Astrocyte of the cerebellum (primary cell): Measurements from ENCODE around the gene NOL12.
A peak's percentile ranks its signal among the peaks of the same experiment; 100 is the strongest.
"Not testable (repeated sequence)": the region's sequence is repeated elsewhere in the genome, so short reads cannot be mapped to it uniquely, and the experiment has no call there.

Source experiments
- DNase-seq: peaks from one replicate; pipeline ENCODE4 v3.0.0-alpha.2; 2011; ENCODE audit warnings: low read depth
- H3K4me3 ChIP-seq: 2 replicates; pipeline ENCODE4 v1.5.1; 2011; ENCODE audit warnings: mild to moderate bottlenecking, low read depth, low read length, moderate library complexity
- CTCF ChIP-seq: IDR thresholded peaks from 2 replicates; pipeline ENCODE4 v1.5.1; 2012; ENCODE audit warnings: low read length, low read depth, moderate library complexity, mild to moderate bottlenecking; ENCODE audit errors: missing control alignments
- in situ Hi-C: cut with HindIII; loops from 2 replicates; pipeline ENCODE4 v1.10.0; 2017; ENCODE audit warnings: low sequenced_read_pairs

The NOL12 gene

DNA sequence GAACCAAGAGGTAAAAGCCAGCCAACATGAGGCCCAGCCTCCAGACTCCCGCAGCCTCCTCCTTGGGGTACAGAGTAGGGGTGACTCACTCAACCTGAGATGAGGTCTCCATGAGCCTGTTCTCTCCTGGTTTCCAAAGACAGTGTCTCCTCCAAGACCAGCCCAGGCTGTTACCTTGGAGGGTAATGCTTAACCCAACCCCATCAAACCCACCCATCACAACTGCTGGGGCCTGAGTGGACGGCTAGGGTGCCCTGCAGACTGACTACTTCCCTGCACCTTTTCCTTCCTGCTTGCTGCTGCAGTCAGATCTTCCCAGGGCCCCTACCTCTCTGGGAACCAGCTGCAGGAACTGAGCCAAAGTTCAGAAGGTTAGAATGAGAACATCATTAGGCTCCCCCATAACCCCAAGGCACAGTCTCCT, 5.1 kb upstream of the NOL12 start:
- in situ Hi-C loops = no loop called here
- DNase-seq = no peak
- no peak overlapping the region for H3K4me3 ChIP-seq
- TF ChIP-seq CTCF = no peak

GRCh38 chr22:37681556-37682049, 4.5 kb upstream of the NOL12 start:
- DNase-seq = peak; percentile 63
- H3K4me3 ChIP-seq = no peak overlapping the region
- TF ChIP-seq CTCF = peak; percentile 90
- in situ Hi-C loops = no loop called here

DNA sequence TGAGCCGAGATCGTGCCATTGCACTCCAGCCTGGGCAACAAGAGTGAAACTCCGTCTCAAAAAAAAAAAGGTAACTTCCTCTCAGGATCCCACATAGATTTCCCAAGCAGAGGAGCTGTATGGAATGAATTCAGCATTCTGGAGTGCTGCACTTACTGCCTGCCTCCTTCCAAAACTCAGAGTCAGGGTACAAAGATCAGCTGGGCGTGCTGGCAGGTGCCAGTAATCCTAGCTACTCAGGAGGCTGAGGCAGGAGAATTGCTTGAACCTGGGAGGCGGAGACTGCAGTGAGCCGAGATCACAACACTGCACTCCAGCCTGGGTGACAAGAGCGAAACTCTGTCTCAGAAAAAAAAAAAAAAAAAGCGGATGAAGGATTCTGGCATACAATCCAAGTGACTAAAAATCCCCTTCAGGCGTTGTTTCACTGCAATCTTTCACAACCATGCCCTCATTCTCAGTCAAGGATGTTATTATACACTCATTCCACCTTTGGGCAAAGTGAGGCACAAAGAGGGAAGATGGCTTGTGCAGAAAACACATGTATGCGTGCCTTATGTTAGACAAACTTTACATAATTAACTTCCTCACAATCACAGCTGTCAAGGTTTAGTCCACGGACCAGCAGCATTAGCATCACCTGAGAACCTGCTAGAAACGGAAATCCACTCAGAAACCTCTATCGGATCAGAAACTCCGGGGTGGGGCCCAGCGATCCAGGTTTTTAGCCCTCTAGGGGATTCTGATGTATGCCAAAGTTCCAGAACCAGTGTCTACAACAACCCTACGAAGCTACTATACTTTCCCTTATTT, 1.1 kb upstream of the NOL12 start:
- no peak for TF ChIP-seq CTCF
- in situ Hi-C loops = no loop called here
- H3K4me3 ChIP-seq = no peak overlapping the region
- no peak for DNase-seq

GRCh38 chr22:37690407-37690806, 4.3 kb downstream of the NOL12 start:
- no peak for DNase-seq
- no peak for TF ChIP-seq CTCF
- in situ Hi-C loops = no loop called here
- no peak overlapping the region for H3K4me3 ChIP-seq

DNA sequence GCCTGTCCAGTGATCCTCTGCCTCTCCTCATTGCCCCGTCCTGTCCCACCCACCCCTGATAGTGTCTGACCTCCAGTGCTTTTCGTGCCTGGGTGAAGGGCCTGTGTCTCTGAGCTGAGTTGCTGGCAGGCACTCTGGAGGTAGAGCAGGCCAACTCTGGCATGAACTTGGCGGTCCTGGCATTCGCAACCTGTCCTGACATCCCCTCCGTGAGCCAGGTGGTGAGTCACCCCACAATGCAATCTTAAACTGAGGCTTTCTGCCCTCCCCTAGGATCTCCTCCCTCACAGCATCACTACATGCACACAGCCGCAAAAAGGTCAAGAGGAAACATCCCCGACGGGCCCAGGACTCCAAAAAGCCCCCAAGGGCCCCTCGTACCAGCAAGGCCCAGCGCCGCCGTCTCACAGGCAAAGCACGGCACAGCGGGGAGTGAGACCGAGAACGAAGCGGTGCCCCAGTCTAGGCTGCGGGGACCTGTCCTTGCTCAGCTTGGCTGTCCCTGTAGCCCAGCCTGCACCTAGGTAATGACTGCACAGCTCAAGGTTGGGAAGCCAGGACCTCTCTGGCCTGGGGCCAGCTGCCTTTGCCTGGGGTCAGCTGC, 4.9 kb downstream of the NOL12 start:
- no peak overlapping the region for H3K4me3 ChIP-seq
- in situ Hi-C loops = no loop called here
- no peak for DNase-seq
- no peak for TF ChIP-seq CTCF

DNA sequence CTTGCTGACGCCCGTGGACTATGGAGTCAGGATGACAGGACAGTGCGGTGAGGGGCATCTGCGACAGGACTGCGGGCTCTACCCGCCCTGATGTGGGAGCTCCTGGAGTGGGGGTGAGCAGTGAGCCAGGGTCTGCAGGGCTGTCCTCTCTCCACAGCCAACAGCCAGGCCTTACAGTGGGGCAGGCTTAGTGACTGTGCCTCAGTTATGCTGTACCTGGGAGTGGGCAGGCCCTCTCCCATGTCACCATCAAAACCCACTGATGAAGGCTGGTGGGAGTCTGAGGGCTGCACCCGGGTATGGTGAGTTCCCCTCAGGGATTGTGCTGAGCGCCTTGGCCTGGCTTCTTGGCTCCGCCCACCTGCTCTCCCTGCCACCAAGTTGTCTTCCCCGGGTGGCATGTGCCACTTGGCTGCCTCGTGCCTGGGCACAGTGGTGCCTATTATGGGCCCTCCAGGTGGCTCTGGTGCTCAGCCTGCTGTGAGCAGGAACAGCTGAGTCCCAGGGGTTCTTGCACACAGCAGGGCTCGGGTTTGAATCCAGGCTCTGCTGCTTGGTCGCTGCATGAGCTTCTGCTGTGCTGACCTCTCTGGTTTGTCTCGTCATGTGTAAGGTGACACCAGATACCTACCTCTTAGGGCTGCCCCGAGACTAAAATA, 6.6 kb downstream of the NOL12 start:
- in situ Hi-C loops = no loop called here
- H3K4me3 ChIP-seq = no peak overlapping the region
- DNase-seq = no peak
- TF ChIP-seq CTCF = no peak

DNA sequence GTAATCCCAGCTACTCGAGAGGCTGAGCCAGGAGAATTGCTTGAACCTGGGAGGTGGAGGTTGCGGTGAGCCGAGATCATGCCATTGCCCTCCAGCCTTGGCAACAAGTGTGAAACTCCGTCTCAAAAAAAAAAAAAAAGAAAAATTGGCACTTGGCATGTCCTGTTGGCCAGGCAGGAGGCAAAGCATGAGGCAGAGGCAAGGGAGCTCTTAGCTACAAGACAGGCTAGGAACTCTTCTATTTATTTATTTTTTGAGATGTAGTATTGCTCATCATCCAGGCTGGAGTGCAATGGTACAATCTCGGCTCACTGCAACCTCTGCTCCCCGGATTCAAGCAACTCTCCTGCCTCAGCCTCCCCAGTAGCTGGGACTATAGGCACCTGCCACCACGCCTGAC, 8.0 kb downstream of the NOL12 start:
- H3K4me3 ChIP-seq, in situ Hi-C loops, DNase-seq: not testable (repeated sequence)

DNA sequence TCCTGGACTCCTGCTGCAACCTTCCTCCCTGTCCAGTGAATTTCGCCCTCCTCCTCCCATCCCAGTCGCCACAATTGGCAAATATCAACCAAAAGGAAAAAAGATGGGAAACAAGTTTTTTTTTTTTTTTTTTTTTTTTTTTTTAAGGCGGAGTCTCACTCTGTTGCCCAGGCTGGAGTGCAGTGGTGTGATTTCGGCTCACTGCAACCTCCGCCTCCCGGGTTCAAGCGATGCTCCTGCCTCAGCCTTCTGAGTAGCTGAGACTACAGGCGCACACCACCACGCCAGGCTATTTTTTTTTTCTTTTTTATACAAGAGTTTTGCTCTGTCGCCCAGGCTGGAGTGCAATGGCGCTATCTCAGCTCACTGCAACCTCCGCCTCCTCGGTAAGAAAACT, 10.1 kb downstream of the NOL12 start:
- DNase-seq, in situ Hi-C loops: not testable (repeated sequence)
- H3K4me3 ChIP-seq = peak overlapping the region; percentile 30
